Hepatocyte (in vitro differentiated cells): Measurements from ENCODE around the gene XXYLT1. TPM values are rescaled to one million over a fixed set of nuclear protein-coding genes. Genes with fewer than 3 reads are reported as not detected.

ENCODE experiments used
- DNase-seq: peaks from one replicate; pipeline ENCODE4 v3.0.0-alpha.2; 2016; ENCODE audit warnings: low spot score
- H2AFZ ChIP-seq: fragments of 200-600 bp; sonication (generic); 2 replicates; pipeline ENCODE4 v1.6.0; 2016; ENCODE audit warnings: antibody characterized with exemption, mild to moderate bottlenecking
- H3K27ac ChIP-seq: fragments of 200-600 bp; sonication (generic); 2 replicates; pipeline ENCODE4 v1.5.1; 2016; ENCODE audit warnings: mild to moderate bottlenecking
- H3K27me3 ChIP-seq: fragments of 200-600 bp; sonication (generic); 2 replicates; pipeline ENCODE4 v1.6.1; 2016
- H3K36me3 ChIP-seq: fragments of 200-600 bp; sonication (generic); replicated peaks from 2 replicates; pipeline ENCODE4 v1.5.1; 2016; ENCODE audit warnings: low read depth; ENCODE audit not compliant: insufficient read depth
- H3K4me1 ChIP-seq: fragments of 200-600 bp; sonication (generic); 2 replicates; pipeline ENCODE4 v1.5.1; 2016; ENCODE audit warnings: mild to moderate bottlenecking, moderate library complexity; ENCODE audit not compliant: insufficient read depth
- H3K4me2 ChIP-seq: fragments of 200-600 bp; sonication (generic); 2 replicates; pipeline ENCODE4 v1.6.0; 2016
- H3K4me3 ChIP-seq: fragments of 200-600 bp; sonication (generic); 2 replicates; pipeline ENCODE4 v1.5.1; 2016; ENCODE audit warnings: mild to moderate bottlenecking
- H3K79me2 ChIP-seq: fragments of 200-600 bp; sonication (generic); 2 replicates; pipeline ENCODE4 v1.6.0; 2017; ENCODE audit warnings: mild to moderate bottlenecking
- H3K9me2 ChIP-seq: fragments of 200-600 bp; sonication (generic); replicated peaks from 2 replicates; pipeline ENCODE4 v1.6.0; 2017; ENCODE audit warnings: mild to moderate bottlenecking; ENCODE audit not compliant: insufficient read depth
- H3K9me3 ChIP-seq: fragments of 200-600 bp; sonication (generic); 2 replicates; pipeline ENCODE4 v1.5.1; 2016; ENCODE audit warnings: low read depth, mild to moderate bottlenecking
- H4K20me1 ChIP-seq: fragments of 200-600 bp; sonication (generic); 2 replicates; pipeline ENCODE4 v1.6.0; 2016; ENCODE audit warnings: mild to moderate bottlenecking; ENCODE audit not compliant: insufficient read depth, poor library complexity, severe bottlenecking
- EZH2 ChIP-seq: fragments of 200-600 bp; sonication (generic); IDR thresholded peaks from 2 replicates; pipeline ENCODE4 v1.6.1; 2016; ENCODE audit warnings: antibody characterized with exemption, mild to moderate bottlenecking, borderline replicate concordance
- EZH2phosphoT487 ChIP-seq: fragments of 200-600 bp; sonication (generic); IDR thresholded peaks from one replicate; pipeline ENCODE4 v1.6.1; 2018; ENCODE audit warnings: antibody characterized with exemption, mild to moderate bottlenecking, low read depth, moderate library complexity; ENCODE audit not compliant: unreplicated experiment, severe bottlenecking
- WGBS: methylation state at CpG from one replicate; pipeline ENCODE4 v1.1.6; 2016; ENCODE audit warnings: low lambda C conversion rate; ENCODE audit errors: missing lambda C conversion rate; 5-methylcytosine and 5-hydroxymethylcytosine counted together
- polyA plus RNA-seq: library from polyadenylated mRNA; unstranded; fragments of >200 nt; fragmentation: Nextera tagmentation; extraction: Ambion mirVana; gene quantifications from 2 replicates; pipeline ENCODE4 v1.2.1, GENCODE V29; 2016
- total RNA-seq: library from RNA; depleted of rRNA; stranded (reverse); fragments of >200 nt; gene quantifications from 2 replicates; pipeline ENCODE4 v1.2.3, GENCODE V29; 2014
- TF ChIP-seq, protein P1 (sequence below): fragments of 200-600 bp; sonication (generic); IDR thresholded peaks from 2 replicates; pipeline ENCODE4 v1.5.1; 2016; ENCODE audit warnings: antibody characterized with exemption, mild to moderate bottlenecking; ENCODE audit not compliant: poor library complexity

Gene XXYLT1
- total and polyA plus RNA-seq, 2 experiments from 2014 or later, result 20.9 to 25.6 TPM

DNA sequence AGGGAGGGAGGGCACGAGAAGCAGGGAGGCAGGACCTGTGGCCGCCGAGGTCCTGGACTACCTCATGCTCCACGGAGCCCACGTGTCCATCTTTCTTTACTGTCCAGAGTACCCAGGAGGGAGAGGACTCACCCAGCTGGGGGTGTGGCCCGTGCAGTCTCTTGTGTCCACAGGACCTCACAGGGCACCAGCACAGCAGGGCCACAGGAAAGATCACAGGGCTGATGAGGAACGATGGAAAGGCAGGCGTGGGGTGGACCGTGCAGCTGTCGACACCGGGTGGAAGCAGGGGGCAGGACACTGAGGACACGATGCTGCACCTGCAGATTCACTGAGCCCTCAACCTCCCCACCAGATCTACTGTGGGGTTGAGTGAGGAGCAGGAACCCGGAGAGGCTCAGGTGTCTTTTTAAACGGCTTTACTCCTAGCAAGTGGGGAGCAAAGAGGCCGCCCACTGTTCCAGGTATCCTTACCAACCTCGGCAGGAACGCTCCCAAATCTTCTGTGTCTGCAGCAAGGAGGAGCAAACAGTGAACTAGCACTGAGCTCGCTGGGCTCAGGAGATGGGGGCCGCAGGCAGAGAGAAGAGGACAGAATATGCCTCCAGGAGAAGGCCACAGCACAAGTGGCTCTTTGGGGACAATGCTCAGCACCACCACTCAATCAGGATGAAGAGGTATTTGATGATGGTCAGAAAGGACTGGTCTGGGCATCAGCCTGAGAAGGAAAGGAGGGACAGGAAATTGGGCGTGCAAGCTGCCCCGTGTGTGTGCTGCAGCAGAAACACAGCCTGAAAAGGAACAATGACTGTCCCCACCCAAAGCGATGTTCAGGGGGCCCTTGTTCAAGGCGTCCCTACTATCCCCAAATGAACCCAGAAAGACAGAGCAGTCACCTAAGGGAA, 198.8 kb downstream of the XXYLT1 start:
- H4K20me1 ChIP-seq, result no peaks in the 10 kb centered on the region
- H3K4me3 ChIP-seq, result no peak overlapping the region
- H3K27ac ChIP-seq, result no peak overlapping the region
- H3K36me3 ChIP-seq, result no peaks in the 10 kb centered on the region
- WGBS, result 92% methylated on average over 23 of the region's 23 CpGs
- no peaks in the 10 kb centered on the region for H3K9me2 ChIP-seq
- no peak overlapping the region for H3K4me2 ChIP-seq
- peaks cover 11% of the 10 kb centered on the region for H3K4me1 ChIP-seq
- DNase-seq, result no peak
- TF ChIP-seq, protein P1, sequence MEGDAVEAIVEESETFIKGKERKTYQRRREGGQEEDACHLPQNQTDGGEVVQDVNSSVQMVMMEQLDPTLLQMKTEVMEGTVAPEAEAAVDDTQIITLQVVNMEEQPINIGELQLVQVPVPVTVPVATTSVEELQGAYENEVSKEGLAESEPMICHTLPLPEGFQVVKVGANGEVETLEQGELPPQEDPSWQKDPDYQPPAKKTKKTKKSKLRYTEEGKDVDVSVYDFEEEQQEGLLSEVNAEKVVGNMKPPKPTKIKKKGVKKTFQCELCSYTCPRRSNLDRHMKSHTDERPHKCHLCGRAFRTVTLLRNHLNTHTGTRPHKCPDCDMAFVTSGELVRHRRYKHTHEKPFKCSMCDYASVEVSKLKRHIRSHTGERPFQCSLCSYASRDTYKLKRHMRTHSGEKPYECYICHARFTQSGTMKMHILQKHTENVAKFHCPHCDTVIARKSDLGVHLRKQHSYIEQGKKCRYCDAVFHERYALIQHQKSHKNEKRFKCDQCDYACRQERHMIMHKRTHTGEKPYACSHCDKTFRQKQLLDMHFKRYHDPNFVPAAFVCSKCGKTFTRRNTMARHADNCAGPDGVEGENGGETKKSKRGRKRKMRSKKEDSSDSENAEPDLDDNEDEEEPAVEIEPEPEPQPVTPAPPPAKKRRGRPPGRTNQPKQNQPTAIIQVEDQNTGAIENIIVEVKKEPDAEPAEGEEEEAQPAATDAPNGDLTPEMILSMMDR, result no peak
- TF ChIP-seq EZH2 (no peak), EZH2phosphoT487 (no peak)
- H3K79me2 ChIP-seq, result no peaks in the 10 kb centered on the region
- H3K27me3 ChIP-seq, result no peaks in the 10 kb centered on the region
- H3K9me3 ChIP-seq, result no peaks in the 10 kb centered on the region
- H2AFZ ChIP-seq, result no peak overlapping the region

DNA sequence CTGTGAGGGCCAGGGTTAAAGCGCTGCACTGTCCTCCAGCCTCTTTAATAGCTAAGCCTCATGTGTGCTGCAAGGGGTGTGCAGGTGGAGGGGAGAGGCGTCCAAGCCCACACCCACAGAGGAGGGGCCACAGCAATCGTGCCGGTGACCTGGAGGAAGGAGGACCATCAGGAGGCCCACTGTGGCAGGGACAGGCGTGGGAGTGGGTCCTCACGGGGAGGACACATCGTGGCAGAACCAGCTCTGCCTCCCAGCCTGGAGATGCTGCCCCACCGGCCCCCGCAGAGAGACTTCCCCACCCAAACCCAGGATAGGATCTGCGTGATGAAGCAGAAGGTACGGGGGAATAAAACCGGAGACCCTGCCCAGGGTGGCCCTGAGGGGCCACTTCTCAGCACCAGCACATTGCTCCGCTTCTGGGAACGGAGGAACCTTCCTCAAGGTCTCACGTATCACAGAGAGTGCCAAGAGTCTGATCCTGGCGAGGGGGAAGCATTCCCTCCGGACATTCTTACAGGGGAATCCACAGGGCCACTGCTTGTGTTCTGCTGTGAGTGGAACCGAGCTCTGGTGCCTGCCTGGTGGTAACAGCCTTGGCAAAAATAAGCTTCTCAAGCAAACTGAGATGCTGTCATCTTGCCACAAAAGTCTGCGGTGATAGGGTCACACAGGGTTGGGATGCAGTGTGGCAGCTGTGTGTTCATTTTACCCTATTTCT, 199.8 kb downstream of the XXYLT1 start:
- H3K4me1 ChIP-seq, result peaks cover 11% of the 10 kb centered on the region
- TF ChIP-seq EZH2 (no peak), EZH2phosphoT487 (no peak)
- TF ChIP-seq, protein P1, result no peak
- H3K27ac ChIP-seq, result peak overlapping the region; percentile 88
- no peaks in the 10 kb centered on the region for H3K9me3 ChIP-seq
- H2AFZ ChIP-seq, result no peak overlapping the region
- no peaks in the 10 kb centered on the region for H4K20me1 ChIP-seq
- H3K27me3 ChIP-seq, result no peaks in the 10 kb centered on the region
- no peaks in the 10 kb centered on the region for H3K79me2 ChIP-seq
- no peaks in the 10 kb centered on the region for H3K9me2 ChIP-seq
- WGBS, result 82% methylated on average over 17 of the region's 19 CpGs
- no peaks in the 10 kb centered on the region for H3K36me3 ChIP-seq
- H3K4me3 ChIP-seq, result no peak overlapping the region
- no peak for DNase-seq
- peak overlapping the region; percentile 53 for H3K4me2 ChIP-seq

DNA sequence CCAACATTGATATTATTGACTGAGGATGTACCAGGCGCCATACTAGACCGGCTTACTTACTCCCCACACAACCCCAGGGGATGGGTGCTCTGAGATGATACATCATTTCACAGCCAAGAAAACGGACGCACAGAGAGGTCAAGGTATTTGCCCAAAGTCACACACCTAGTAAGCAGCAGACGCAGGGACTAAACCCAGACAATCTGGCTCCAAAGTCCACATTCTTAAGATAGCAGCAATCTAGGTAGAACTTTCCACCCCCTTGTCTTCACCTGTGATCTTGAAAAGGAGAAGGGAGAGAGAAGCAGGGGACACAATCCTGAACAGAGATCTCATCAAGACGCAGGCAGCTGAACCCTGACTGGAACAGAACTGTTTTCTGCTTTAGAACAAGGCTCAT, 200.6 kb downstream of the XXYLT1 start:
- Histone ChIP-seq H3K4me3 (no peak overlapping the region), H3K27ac (peak overlapping the region; percentile 88), H3K79me2 (no peaks in the 10 kb centered on the region), H3K4me2 (peak overlapping the region; percentile 53), H3K9me3 (no peaks in the 10 kb centered on the region), H3K36me3 (no peaks in the 10 kb centered on the region), H3K9me2 (no peaks in the 10 kb centered on the region), H3K4me1 (peaks cover 11% of the 10 kb centered on the region), H2AFZ (no peak overlapping the region), H4K20me1 (no peaks in the 10 kb centered on the region), H3K27me3 (no peaks in the 10 kb centered on the region)
- WGBS, result 59% methylated on average over 6 of the region's 6 CpGs
- peak; percentile 61 for DNase-seq
- no peak for TF ChIP-seq EZH2
- TF ChIP-seq, protein P1, result no peak
